Measurements from ENCODE around the gene PRKN.

- TF ChIP-seq POLR2A (IDR thresholded peaks at IDR 0.05) (no peak), CTCF (IDR thresholded peaks at IDR 0.05) (no peak)
Observed at GRCh38 chr6:161534264-161534873, 1193.2 kb downstream of the PRKN start.
